Measurements from ENCODE around the gene SMIM44. TPM values are rescaled to one million over a fixed set of nuclear protein-coding genes. Genes with fewer than 3 reads are reported as not detected.
A peak's percentile ranks its signal among the peaks of the same experiment; 100 is the strongest.

SMIM44 gene
- total and polyA plus RNA-seq, 9 of the 15 experiments (the other 6 are each of a cell fraction or from before 2014, with no cell fraction given), result not detected

DNA sequence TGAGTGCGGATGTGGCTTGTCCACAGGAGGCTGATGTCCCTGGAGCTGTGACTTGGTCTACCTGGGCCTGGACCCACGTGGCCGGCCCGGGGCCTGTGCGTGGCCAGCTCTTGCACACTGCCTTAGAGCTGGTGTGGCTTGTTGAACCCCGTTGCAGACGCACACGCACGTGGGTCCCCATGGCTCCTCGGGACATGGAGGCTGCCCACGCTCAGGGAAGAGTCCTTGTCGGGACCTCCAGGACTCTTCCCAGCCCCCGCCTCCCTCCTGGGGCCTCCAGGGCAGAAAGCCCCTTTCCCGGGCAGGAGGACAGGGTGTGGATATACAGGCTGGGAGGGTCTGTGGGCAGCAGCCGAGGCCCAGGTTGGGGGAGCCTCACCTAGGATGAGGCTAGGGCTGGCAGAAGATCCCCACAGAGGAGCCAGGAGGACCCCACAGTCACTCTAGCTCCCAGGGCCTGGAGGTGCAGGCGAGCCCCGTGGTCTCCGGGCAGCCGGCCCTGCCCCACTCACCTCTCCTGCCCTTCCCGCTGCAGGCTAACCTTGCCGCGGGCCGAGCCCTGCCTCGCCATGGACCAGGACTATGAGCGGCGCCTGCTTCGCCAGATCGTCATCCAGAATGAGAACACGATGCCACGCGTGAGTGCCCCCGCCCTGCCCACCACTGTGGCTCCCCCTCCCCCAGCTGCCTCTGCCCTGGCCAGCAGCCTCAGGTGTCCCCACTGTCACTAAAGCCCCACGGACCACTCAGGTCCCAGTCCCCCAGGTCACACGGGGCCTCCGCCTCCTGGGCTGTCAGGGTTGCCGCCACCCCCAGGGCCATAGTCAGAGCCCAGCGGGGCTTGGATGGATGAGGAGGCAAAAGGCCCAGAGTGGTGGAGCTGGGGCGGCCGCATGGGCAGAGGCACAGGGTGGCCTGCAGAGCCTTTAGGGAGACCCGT lies 39.5 kb upstream of the SMIM44 start:
- Histone ChIP-seq H3K4me1 (replicated peaks in 1 of 2; ENCODE audit: control insufficient read depth in 2 of 2, insufficient read depth in 2 of 2, low read length in 2 of 2) (peaks cover 19 to 80% of the 10 kb centered on the region in 2 experiments), H3K27ac (ENCODE audit: extremely low read depth, low read depth, low read length) (no peak overlapping the region), H2AFZ (ENCODE audit: low read depth, low read length) (no peak overlapping the region), H3K79me2 (ENCODE audit: control insufficient read depth, insufficient read depth, low read length) (peaks cover 52% of the 10 kb centered on the region), H3K4me3 (no peak overlapping the region), H3K4me2 (ENCODE audit: insufficient read depth, low read length) (no peak overlapping the region), H4K20me1 (replicated peaks; ENCODE audit: control insufficient read depth, insufficient read depth, low read length) (peaks cover 12% of the 10 kb centered on the region; the same call in 1 of the 2 replicates), H3K9me3 (replicated peaks; ENCODE audit: control insufficient read depth, insufficient read depth, low read depth, low read length) (no peaks in the 10 kb centered on the region), H3K9ac (ENCODE audit: insufficient read depth in 1 of 2, low read depth in 2 of 2, low read length in 2 of 2) (peak overlapping the region in 1 of 2 experiments; percentile 72; a peak in 2 of 4 replicates), H3K36me3 (ENCODE audit: control insufficient read depth, insufficient read depth, low read length) (peaks cover 63% of the 10 kb centered on the region; the same call in 1 of the 3 replicates), H3K9me1 (ENCODE audit: control insufficient read depth, insufficient read depth, low read length) (peaks cover 4% of the 10 kb centered on the region), H3K27me3 (ENCODE audit: control insufficient read depth in 2 of 2, insufficient read depth in 2 of 2, low read length in 2 of 2) (no peaks in the 10 kb centered on the region)
- in situ Hi-C loops (cut with MboI), result no loop called here
- DNase-seq (ENCODE audit: extremely low read depth in 1 of 4, low spot score in 3 of 4) (no peak), ATAC-seq (no peak), FAIRE-seq (no peak)
- CTCF ChIA-PET (ENCODE audit: low intra/inter-chr PET ratio), result no interaction called here
- intact Hi-C loops (cut with micrococcal nuclease), result no loop called here
- no TSS peak for BruUV-seq (replicated peaks)
- no peak for TF ChIP-seq ZFX (CRISPR knock-in tag; IDR thresholded peaks at IDR 0.05)
- no peak for TF ChIP-seq HNRNPH1 (optimal IDR thresholded peaks at IDR 0.05; ENCODE audit: low read depth, low read length)
- no peak for TF ChIP-seq PREB (CRISPR knock-in tag; IDR thresholded peaks at IDR 0.05)
- TF ChIP-seq PCBP1 (IDR thresholded peaks at IDR 0.05; ENCODE audit: low read depth, low read length, poor library complexity, severe bottlenecking), result peak; percentile 46
- no peak for TF ChIP-seq KDM2B (CRISPR knock-in tag; IDR thresholded peaks at IDR 0.05)
- no peak for TF ChIP-seq SIX5 (IDR thresholded peaks at IDR 0.05; ENCODE audit: borderline replicate concordance in 1 of 2, insufficient read depth in 1 of 2, low read depth in 1 of 2, low read length in 2 of 2)
- peak; percentile 16; the same call in 1 of the 2 replicates for TF ChIP-seq RBFOX2 (IDR thresholded peaks at IDR 0.05; ENCODE audit: low read depth, low read length)
- POLR2A ChIA-PET, result interaction anchor here (1.4 kb wide), 1 partner anchor 11 kb away, joined by 4 read pairs; no protein-coding TSS in a partner anchor
- 92% methylated on average over 27 of the region's 40 CpGs for WGBS (ENCODE audit: insufficient coverage, low coverage, missing lambda C conversion rate)

Measured in K562 (cell line).